B cell (primary cell): ENCODE data around the gene HOXA10. TPM values are rescaled to one million over a fixed set of nuclear protein-coding genes. Genes with fewer than 3 reads are reported as not detected.

Source experiments
- ATAC-seq: fragments of 200-7000 bp; cut with Tn5 transposase; one replicate; pipeline ENCODE4 v1.10.0; 2021; ENCODE audit warnings: low read depth, mild to moderate bottlenecking, moderate number of reproducible peaks, moderate library complexity
- CTCF ChIA-PET: fragments of 350-600 bp; sonication (Branson Sonifier 250); formaldehyde crosslinking; loops from one replicate; lab custom pipeline; 2021; ENCODE audit warnings: antibody characterized with exemption, inconsistent platforms; lab: Charles Lee
- POLR2A ChIA-PET: fragments of 350-600 bp; sonication (Branson Sonifier 250); formaldehyde crosslinking; loops from one replicate; lab custom pipeline; 2021; ENCODE audit warnings: antibody characterized with exemption; lab: Charles Lee
- DNase-seq: peaks from one replicate; pipeline ENCODE4 v3.0.0; 2013
- H2AFZ ChIP-seq: 2 replicates; pipeline ENCODE4 v1.6.1; 2012; ENCODE audit warnings: mild to moderate bottlenecking, low read depth, low read length; ENCODE audit not compliant: insufficient read depth, poor library complexity, severe bottlenecking
- H3K27ac ChIP-seq, 2 donors: 1 replicate in 1 of 2; 2 replicates in 1 of 2; pipeline ENCODE4 v1.5.1; 2012 to 2013; ENCODE audit warnings: low read length in 2 of 2, mild to moderate bottlenecking in 2 of 2, moderate library complexity in 1 of 2
- H3K27me3 ChIP-seq, 4 experiments: fragments of 200-600 bp in 1 of 4; sonication (generic) in 1 of 4; replicated peaks in 1 of 4; 1 replicate in 2 of 4; 2 replicates in 2 of 4; pipeline versions ENCODE4 v1.6.1 to v1.7.0; 2013 to 2016; ENCODE audit warnings: low read length in 3 of 4, mild to moderate bottlenecking in 2 of 4, mixed read lengths in 1 of 4, moderate library complexity in 1 of 4; ENCODE audit not compliant: insufficient read depth in 4 of 4, control insufficient read depth in 3 of 4; ENCODE audit errors: control extremely low read depth in 1 of 4
- H3K36me3 ChIP-seq, 2 experiments: replicated peaks in 1 of 2; 1 replicate in 1 of 2; 2 replicates in 1 of 2; pipeline versions ENCODE4 v1.6.1 to v1.7.1; 2013; ENCODE audit warnings: low read length in 1 of 2; ENCODE audit not compliant: insufficient read depth in 2 of 2, control insufficient read depth in 1 of 2; ENCODE audit errors: control extremely low read depth in 1 of 2, extremely low read depth in 1 of 2
- H3K4me1 ChIP-seq, 2 donors: fragments of 200-600 bp in 1 of 2; sonication (generic) in 1 of 2; 1 replicate in 1 of 2; 2 replicates in 1 of 2; pipeline versions ENCODE4 v1.5.1 to v1.6.1; 2013 to 2017; ENCODE audit warnings: low read length in 2 of 2; ENCODE audit not compliant: control insufficient read depth in 2 of 2, insufficient read depth in 2 of 2
- H3K4me2 ChIP-seq: replicated peaks from 2 replicates; pipeline ENCODE3; 2012; ENCODE audit warnings: mild to moderate bottlenecking, low read depth, low read length; ENCODE audit not compliant: poor library complexity, severe bottlenecking
- H3K4me3 ChIP-seq, 5 experiments: fragments of 200-600 bp in 1 of 5; sonication (generic) in 1 of 5; 1 replicate in 3 of 5; 2 replicates in 2 of 5; pipeline versions ENCODE4 v1.5.1 to v1.7.0; 2011 to 2016; ENCODE audit warnings: low read length in 4 of 5, mild to moderate bottlenecking in 4 of 5, low read depth in 2 of 5, control low read depth in 1 of 5, moderate library complexity in 1 of 5; ENCODE audit not compliant: insufficient read depth in 1 of 5; ENCODE audit errors: control extremely low read depth in 1 of 5, extremely low read depth in 1 of 5
- H3K79me2 ChIP-seq: fragments of 200-600 bp; sonication (generic); one replicate; pipeline ENCODE4 v1.6.0; 2016; ENCODE audit warnings: low read length; ENCODE audit not compliant: control insufficient read depth, insufficient read depth
- H3K9ac ChIP-seq: fragments of 200-600 bp; sonication (generic); 2 replicates; pipeline ENCODE4 v1.6.1; 2017; ENCODE audit warnings: mild to moderate bottlenecking, low read length, moderate library complexity
- H3K9me3 ChIP-seq, 3 donors: one replicate each; pipeline versions ENCODE4 v1.6.1 to v1.7.1; 2013; ENCODE audit warnings: low read length in 2 of 3; ENCODE audit not compliant: control insufficient read depth in 2 of 3, insufficient read depth in 1 of 3; ENCODE audit errors: control extremely low read depth in 1 of 3
- H4K20me1 ChIP-seq: 2 replicates; pipeline ENCODE4 v1.6.0; 2012; ENCODE audit warnings: mild to moderate bottlenecking, low read length; ENCODE audit not compliant: insufficient read depth, control insufficient read depth, poor library complexity, severe bottlenecking
- H3K27ac Mint-ChIP-seq: one replicate; pipeline ENCODE4 v1.8.0; 2021; ENCODE audit warnings: mixed read lengths
- H3K27me3 Mint-ChIP-seq: one replicate; pipeline ENCODE4 v1.8.0; 2021; ENCODE audit warnings: mixed read lengths
- H3K4me1 Mint-ChIP-seq: one replicate; pipeline ENCODE4 v1.8.0; 2021; ENCODE audit warnings: mixed read lengths
- H3K4me3 Mint-ChIP-seq: one replicate; pipeline ENCODE4 v1.8.0; 2021; ENCODE audit warnings: mixed read lengths
- H3K9me3 Mint-ChIP-seq: one replicate; pipeline ENCODE4 v1.8.0; 2022; ENCODE audit warnings: mixed read lengths; ENCODE audit not compliant: insufficient read depth
- CTCF ChIP-seq: fragments of 200-600 bp; IDR thresholded peaks from one replicate; pipeline ENCODE4 v1.8.0; 2022; ENCODE audit warnings: antibody characterized with exemption, mild to moderate bottlenecking
- EZH2 ChIP-seq: IDR thresholded peaks from 2 replicates; pipeline ENCODE4 v1.6.1; 2012; ENCODE audit warnings: borderline replicate concordance, low read depth, mild to moderate bottlenecking, moderate library complexity, low read length; ENCODE audit not compliant: insufficient read depth, poor library complexity, severe bottlenecking
- WGBS: methylation state at CpG from one replicate; pipeline ENCODE4 v1.1.5; 2013; ENCODE audit warnings: missing lambda C conversion rate; ENCODE audit not compliant: insufficient coverage; 5-methylcytosine and 5-hydroxymethylcytosine counted together
- intact Hi-C: fragments of 100-400 bp; cut with micrococcal nuclease; formaldehyde crosslinking; loops from one replicate; pipeline ENCODE4 v1.10.0; 2022
- polyA plus RNA-seq: library from polyadenylated mRNA; depleted of rRNA; stranded (reverse); fragments of >200 nt; gene quantifications from 2 replicates; pipeline ENCODE4 v1.2.3, GENCODE V29; 2012
- total RNA-seq, 2 donors: library from RNA; stranded (reverse); fragments of 120-200 nt in 1 of 2; gene quantifications; 1 replicate in 1 of 2; 2 replicates in 1 of 2; pipeline versions ENCODE4 v1.2.3 to v1.2.4, GENCODE V29; 2013 to 2022

The HOXA10 gene
- total and polyA plus RNA-seq, 2 donors (not counting 1 experiment from before 2014, with no cell fraction given), result not detected

GRCh38 chr7:27179030-27179429, 4.9 kb upstream of the HOXA10 start:
- POLR2A ChIA-PET, result no interaction called here
- intact Hi-C loops, result no loop called here
- Histone ChIP-seq H3K36me3 (no peaks in the 10 kb centered on the region), H4K20me1 (no peaks in the 10 kb centered on the region), H2AFZ (no peak overlapping the region), H3K9me3 (peaks cover 0 to 55% (median 0%) of the 10 kb centered on the region in 3 donors), H3K4me3 (no peak overlapping the region), H3K4me1 (peaks cover 28 to 42% of the 10 kb centered on the region in 2 donors), H3K4me2 (no peak overlapping the region), H3K79me2 (no peaks in the 10 kb centered on the region), H3K9ac (no peak overlapping the region), H3K27me3 (peaks cover 0 to 96% (median 77%) of the 10 kb centered on the region in 4 experiments), H3K27ac (no peak overlapping the region)
- Mint-ChIP-seq H3K4me1 (peaks cover 16% of the 10 kb centered on the region), H3K27ac (no peak overlapping the region), H3K27me3 (peaks cover 65% of the 10 kb centered on the region), H3K9me3 (no peaks in the 10 kb centered on the region), H3K4me3 (no peak overlapping the region)
- TF ChIP-seq EZH2, result no peak
- no peak for TF ChIP-seq CTCF
- CTCF ChIA-PET, result interaction anchor here (0.6 to 2.7 kb wide), 11 partner anchors 10 to 1286 kb away, joined by 3 to 15 read pairs (median 4); no protein-coding TSS in a partner anchor
- ATAC-seq, result no peak
- DNase-seq, result no peak
- 85% methylated on average over 11 of the region's 14 CpGs for WGBS

- Mint-ChIP-seq H3K4me3 (no peak overlapping the region), H3K27me3 (peaks cover 60% of the 10 kb centered on the region), H3K9me3 (no peaks in the 10 kb centered on the region), H3K4me1 (peaks cover 11% of the 10 kb centered on the region), H3K27ac (no peak overlapping the region)
- Histone ChIP-seq H3K9ac (no peak overlapping the region), H3K27me3 (peaks cover 0 to 94% (median 73%) of the 10 kb centered on the region in 4 experiments), H3K36me3 (no peaks in the 10 kb centered on the region), H3K27ac (no peak overlapping the region), H3K4me1 (peaks cover 23 to 40% of the 10 kb centered on the region in 2 donors), H2AFZ (no peak overlapping the region), H3K9me3 (peaks cover 0 to 50% (median 0%) of the 10 kb centered on the region in 3 donors), H4K20me1 (no peaks in the 10 kb centered on the region), H3K4me2 (no peak overlapping the region), H3K4me3 (no peak overlapping the region), H3K79me2 (no peaks in the 10 kb centered on the region)
- CTCF ChIA-PET, result interaction anchor here (0.6 to 2.7 kb wide), 9 partner anchors 16 to 1286 kb away, joined by 3 to 15 read pairs (median 4); no protein-coding TSS in a partner anchor
- 93% methylated on average over 4 of the region's 6 CpGs for WGBS
- intact Hi-C loops, result no loop called here
- no peak for DNase-seq
- POLR2A ChIA-PET, result no interaction called here
- ATAC-seq, result no peak
- TF ChIP-seq EZH2 (no peak), CTCF (no peak)
Measured at GRCh38 chr7:27178366-27178765, 4.2 kb upstream of the HOXA10 start.
